HT1080 (cell line): Measurements from ENCODE around the gene NAP1L4. TPM values are rescaled to one million over a fixed set of nuclear protein-coding genes. Genes with fewer than 3 reads are reported as not detected.
"Not testable (repeated sequence)": the region's sequence is repeated elsewhere in the genome, so short reads cannot be mapped to it uniquely, and the experiment has no call there.

Experiments used
- DNase-seq: peaks from one replicate; pipeline ENCODE4 v3.0.0-alpha.2; 2015; ENCODE audit warnings: low read depth
- total RNA-seq: library from RNA; depleted of rRNA; stranded (reverse); fragments of >200 nt; shearing (Covaris generic); gene quantifications from 2 replicates; pipeline ENCODE4 v1.2.3, GENCODE V29; 2014

Gene NAP1L4
- total RNA-seq, 1 experiment from 2014 or later, result 119 TPM

- peak; percentile 83 for DNase-seq
Observed at GRCh38 chr11:2940147-2940920, 51.8 kb downstream of the NAP1L4 start.

- not testable (repeated sequence) for DNase-seq
Observed at GRCh38 chr11:2938458-2939418, 53.4 kb downstream of the NAP1L4 start.

- not testable (repeated sequence) for DNase-seq
Observed at GRCh38 chr11:2937641-2938457, 54.3 kb downstream of the NAP1L4 start.

DNA sequence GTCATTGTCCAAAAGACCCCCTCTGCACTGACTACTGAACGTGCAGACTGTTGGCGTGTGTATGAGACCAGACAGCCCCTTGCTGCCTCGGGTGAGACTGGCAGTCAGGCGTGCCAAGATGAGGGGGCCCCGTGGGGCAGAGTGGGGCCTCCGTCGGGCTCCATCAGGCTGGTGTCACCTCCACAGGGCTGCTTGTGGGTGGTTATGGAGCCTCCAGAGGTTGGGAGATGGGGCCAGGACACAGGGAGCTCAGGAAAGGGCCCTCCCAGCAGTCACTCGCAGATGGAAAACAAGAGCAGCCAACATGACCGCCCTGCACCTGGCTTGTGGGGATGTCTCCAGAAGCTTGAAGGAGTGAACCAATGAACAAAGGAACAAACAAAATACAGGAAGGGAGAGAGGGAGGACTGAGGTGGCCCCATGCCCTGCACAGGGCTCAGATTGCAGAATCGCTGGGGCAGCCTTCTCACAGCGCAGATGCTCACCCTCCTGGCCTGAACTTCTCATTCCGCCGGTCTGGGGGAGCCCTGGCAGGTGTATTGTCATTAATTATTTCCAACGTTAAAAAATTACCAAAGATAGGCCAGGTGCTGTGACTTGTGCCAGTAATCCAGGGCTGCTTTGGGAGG is 57.4 kb downstream of the NAP1L4 start:
- no peak for DNase-seq

- DNase-seq, result no peak
Observed at GRCh38 chr11:2934021-2934550, 58.0 kb downstream of the NAP1L4 start.

DNA sequence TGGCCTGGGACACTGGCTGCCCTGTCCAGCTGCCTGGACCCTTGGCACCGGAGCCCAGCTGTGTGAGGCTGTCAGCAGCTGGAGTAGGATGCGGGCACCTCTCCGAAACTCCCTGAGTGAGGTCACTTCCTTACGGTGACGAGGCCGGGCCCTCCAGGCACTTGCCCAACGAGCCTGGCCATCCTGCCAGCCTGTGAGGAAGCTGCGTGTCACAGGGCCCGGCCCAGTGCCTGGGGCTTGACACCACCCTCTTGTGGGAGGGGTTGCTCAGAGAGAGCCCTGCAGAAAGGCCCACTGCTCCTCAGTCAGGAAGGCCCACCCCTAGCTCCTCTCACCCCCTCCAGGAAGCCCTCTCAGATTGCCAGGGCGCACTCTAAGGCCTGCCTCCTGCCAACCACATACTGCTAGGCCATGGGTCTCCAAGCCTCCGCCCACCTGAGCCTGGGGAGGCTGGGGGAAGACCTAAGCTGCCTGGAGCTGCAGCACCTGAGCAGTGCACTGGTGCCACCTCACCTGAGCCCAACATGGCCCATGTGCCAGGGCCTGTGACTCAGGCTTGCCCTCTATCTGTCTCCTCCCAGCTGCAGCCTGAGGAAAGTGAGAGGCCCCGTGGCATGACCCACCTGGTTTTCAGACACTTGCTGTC is 58.6 kb downstream of the NAP1L4 start:
- peak; percentile 98 for DNase-seq

DNA sequence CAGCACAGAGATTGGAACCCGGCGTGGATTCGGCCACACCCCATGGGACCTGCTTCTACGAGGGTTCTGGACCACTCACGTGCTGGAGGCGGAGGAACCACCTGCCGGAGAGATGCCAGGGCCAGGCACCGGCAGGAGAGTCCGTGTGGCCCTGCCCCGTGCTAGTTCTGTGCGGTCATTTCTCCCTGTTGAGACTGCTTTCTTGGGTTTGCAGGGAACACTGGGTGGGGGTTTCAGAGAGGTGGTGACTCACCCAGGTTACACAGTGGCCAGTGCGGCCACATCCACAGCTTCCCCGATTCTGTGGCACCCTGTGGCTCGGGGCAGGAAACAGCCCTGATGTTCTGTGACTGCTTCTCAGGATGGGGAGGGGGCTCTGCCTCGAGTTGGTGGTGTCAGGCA is 59.3 kb downstream of the NAP1L4 start:
- DNase-seq, result peak; percentile 83

GRCh38 chr11:2931771-2932738 is 60.1 kb downstream of the NAP1L4 start:
- DNase-seq, result no peak

DNA sequence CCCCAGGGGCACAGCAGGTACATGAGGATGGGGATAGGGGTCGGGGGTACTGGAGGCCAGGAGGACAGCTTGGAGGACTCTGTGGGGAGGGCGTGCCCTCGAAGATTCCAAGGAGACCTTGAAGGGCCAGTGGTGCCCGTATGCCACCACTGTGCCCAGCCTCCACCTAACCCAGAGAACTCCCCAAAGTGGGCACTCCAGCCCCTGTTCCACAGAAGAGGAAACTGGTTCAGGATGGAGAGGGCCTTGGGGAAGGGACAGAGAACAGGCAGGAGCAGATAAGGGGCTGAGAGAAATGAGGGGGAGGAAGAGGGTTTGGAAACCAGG is 60.7 kb downstream of the NAP1L4 start:
- DNase-seq, result no peak

DNA sequence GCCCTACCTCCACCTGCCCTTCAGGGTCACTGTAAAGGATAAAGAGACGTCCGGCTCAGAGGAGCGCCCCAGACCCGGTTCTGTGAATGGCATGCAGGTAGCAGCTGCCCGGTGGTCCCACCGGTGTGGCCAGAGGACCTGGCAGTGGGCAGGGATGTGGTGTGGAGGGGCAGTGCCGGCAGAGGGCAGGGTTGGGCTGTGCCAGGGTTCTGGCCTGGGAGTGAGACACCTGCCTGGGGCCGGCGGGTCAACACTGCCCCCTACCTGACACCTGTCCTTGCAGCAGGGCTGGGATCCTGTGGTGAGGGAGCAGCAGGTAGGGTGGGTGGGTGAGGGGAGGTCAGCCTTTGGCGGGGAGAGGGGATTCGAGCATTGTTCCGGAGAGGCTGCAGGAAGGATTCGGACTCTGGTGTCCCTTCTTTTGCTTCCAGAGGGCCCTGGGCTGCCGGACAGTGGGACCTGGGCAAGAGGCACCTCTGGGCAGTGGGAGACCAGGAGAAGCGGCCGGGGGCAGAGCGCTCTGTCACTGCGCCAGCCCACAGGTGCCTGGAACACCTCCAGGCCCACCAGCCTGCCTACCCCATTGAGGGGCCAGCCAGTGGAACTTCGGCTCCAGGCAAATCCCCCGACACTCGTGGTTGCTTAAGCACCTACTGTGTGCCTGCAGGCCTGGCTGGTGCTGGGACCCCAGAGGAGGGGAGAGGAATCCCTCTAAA is 61.3 kb downstream of the NAP1L4 start:
- peak; percentile 78 for DNase-seq

DNA sequence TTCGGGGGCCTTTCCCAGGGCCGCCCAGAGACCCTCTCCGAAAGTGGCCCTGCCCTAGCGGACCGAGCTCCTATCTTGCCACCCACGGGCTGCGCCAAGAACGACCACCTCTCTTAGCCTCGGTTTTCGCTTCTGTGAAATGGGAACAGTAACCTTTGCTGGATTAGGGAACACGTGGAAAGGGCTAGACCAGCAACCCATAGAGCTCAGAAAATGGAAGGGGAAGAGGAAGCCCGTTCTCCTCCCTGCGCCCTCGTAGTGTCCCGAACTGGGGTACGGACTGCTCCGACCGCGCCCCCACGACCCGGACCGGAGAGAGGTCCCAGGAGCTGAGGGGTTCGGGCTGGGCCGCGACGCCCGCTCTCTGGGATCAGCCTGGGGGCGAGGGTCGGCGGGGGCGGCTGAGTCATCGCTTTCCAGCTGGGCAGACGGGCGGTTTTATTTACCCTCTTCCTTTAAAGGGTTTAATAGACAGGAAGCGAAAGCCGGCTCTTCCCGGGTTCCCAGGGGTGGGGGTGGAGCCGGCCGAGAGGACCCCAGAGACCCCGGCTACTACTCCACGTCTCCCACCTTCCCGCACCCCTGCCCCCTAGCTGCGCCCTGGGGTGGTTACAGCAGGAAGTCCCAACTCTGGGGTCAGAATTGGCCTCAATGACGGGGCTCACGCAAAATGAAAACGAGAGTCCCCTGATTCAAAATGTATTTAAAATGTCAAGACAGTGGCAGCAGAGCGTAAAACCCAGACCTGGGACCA is 62.0 kb downstream of the NAP1L4 start:
- peak; percentile 85 for DNase-seq

GRCh38 chr11:2929531-2929949 is 62.6 kb downstream of the NAP1L4 start:
- peak; percentile 69 for DNase-seq

DNA sequence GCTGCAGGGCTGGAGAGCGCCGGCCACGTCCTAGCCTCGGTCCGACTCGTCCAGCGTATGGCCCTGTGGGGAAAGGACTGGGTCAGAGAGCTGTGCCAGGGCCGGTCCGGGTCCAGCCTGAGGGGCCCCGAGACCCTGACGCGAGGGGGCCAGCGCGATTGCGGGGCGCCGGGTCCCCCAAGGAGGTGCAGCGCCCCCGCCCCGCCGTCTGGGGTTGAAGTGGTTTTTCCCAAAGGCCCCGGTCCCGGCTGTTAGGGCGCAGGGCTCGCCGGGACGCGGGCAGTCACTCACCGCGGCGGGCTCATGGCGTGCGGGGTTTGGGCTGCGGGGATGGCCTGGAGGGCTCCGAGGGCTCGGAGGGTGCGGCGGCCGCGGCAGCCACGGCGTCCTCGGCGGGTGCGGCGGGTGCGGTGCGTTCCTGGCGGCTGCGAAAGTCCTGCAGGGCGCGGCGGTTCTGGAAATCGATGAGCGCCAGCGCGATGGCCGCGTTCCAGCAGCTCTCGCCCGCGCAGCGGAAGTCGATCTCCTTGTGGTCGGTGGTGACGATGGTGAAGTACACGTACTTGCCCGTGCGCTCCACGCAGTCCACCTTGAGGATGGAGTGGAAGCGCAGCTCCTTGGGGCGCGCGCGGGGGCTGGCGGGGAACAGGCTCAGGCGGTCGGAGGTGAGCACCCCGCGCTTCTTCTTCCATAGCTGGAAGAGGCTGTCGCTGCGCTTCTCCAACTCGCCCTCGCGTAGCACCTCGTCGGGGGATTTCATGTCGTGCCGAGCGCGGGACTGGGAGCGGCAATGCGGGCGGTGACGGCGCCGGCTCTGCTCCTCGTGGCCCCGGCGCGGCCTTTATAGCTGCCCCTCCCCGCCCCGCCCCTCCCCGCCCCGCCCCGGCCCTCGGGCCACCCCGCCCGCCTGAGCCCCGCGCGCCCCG is 63.3 kb downstream of the NAP1L4 start, which contains the start of gene PHLDA2:
PHLDA2 (minus strand) TSS at position 816 of the 926 bp plus-strand sequence; CDS start at position 760, 56 bp downstream.
- DNase-seq, result peak; percentile 72

- peak; percentile 52 for DNase-seq
Observed at GRCh38 chr11:2927851-2928604, 64.1 kb downstream of the NAP1L4 start.

GRCh38 chr11:2927121-2927800 is 64.9 kb downstream of the NAP1L4 start:
- DNase-seq, result no peak
